OCI-LY7 (cell line): ENCODE data around the gene DDHD1. TPM values are rescaled to one million over a fixed set of nuclear protein-coding genes. Genes with fewer than 3 reads are reported as not detected.

Experiments
- BruUV-seq: library from RNA; stranded (reverse); fragments of 400-500 nt; replicated peaks from 2 replicates; lab custom pipeline; 2021; lab: Mats Ljungman, UMichigan
- CTCF ChIA-PET: fragments of 300-600 bp; sonication (Branson Sonifier 250); formaldehyde crosslinking; loops from one replicate; lab custom pipeline; 2022; ENCODE audit warnings: antibody characterized with exemption; ENCODE audit not compliant: unreplicated experiment; lab: Charles Lee
- POLR2A ChIA-PET: fragments of 300-600 bp; sonication (Branson Sonifier 250); formaldehyde crosslinking; loops from one replicate; lab custom pipeline; 2022; ENCODE audit warnings: antibody characterized with exemption; lab: Charles Lee
- DNase-seq: peaks from one replicate; pipeline ENCODE4 v3.0.0-alpha.2; 2015; ENCODE audit warnings: low spot score
- H2AFZ ChIP-seq: fragments of 200-600 bp; sonication (generic), shearing (Covaris generic); 2 replicates; pipeline ENCODE4 v1.6.1; 2014; ENCODE audit warnings: mild to moderate bottlenecking, antibody characterized with exemption, low read length, moderate library complexity
- H3K27ac ChIP-seq: fragments of 200-600 bp; sonication (generic); 2 replicates; pipeline ENCODE4 v1.5.1; 2014; ENCODE audit warnings: mixed run types, low read depth, mild to moderate bottlenecking, moderate library complexity, low read length, inconsistent platforms; ENCODE audit not compliant: poor library complexity, severe bottlenecking
- H3K36me3 ChIP-seq: fragments of 200-600 bp; sonication (generic); 2 replicates; pipeline ENCODE4 v1.6.1; 2014; ENCODE audit warnings: mild to moderate bottlenecking, antibody characterized with exemption, low read length, moderate library complexity, mixed read lengths; ENCODE audit not compliant: insufficient read depth
- H3K4me1 ChIP-seq: fragments of 200-600 bp; sonication (generic); 2 replicates; pipeline ENCODE4 v1.5.1; 2014; ENCODE audit warnings: mild to moderate bottlenecking, low read length; ENCODE audit not compliant: insufficient read depth, poor library complexity, severe bottlenecking
- H3K4me2 ChIP-seq: fragments of 200-600 bp; sonication (generic); 2 replicates; pipeline ENCODE4 v1.6.1; 2014; ENCODE audit warnings: mild to moderate bottlenecking, low read length
- H3K4me3 ChIP-seq: fragments of 200-600 bp; sonication (generic); 2 replicates; pipeline ENCODE4 v1.5.1; 2014; ENCODE audit warnings: mild to moderate bottlenecking, low read depth, low read length; ENCODE audit not compliant: poor library complexity, severe bottlenecking
- H3K79me2 ChIP-seq: fragments of 200-600 bp; sonication (generic); 2 replicates; pipeline ENCODE4 v1.6.1; 2016; ENCODE audit warnings: low read depth, mild to moderate bottlenecking, low read length, moderate library complexity, mixed read lengths; ENCODE audit not compliant: insufficient read depth
- H3K9me2 ChIP-seq: fragments of 200-600 bp; sonication (generic); 2 replicates; pipeline ENCODE4 v1.6.1; 2016; ENCODE audit warnings: mild to moderate bottlenecking, low read length, mixed read lengths; ENCODE audit not compliant: insufficient read depth
- H3K9me3 ChIP-seq: fragments of 200-600 bp; sonication (generic); 2 replicates; pipeline ENCODE4 v1.6.1; 2014; ENCODE audit warnings: mild to moderate bottlenecking, mixed run types, low read length, mixed read lengths
- H4K20me1 ChIP-seq: fragments of 200-600 bp; sonication (generic); 2 replicates; pipeline ENCODE4 v1.6.1; 2014; ENCODE audit warnings: mild to moderate bottlenecking, antibody characterized with exemption, low read length, moderate library complexity, mixed read lengths; ENCODE audit not compliant: insufficient read depth
- EZH2phosphoT487 ChIP-seq: fragments of 200-600 bp; sonication (generic); IDR thresholded peaks from 2 replicates; pipeline ENCODE4 v1.6.1; 2018; ENCODE audit warnings: low read depth, borderline replicate concordance, mild to moderate bottlenecking, mixed run types, antibody characterized with exemption, low read length, moderate library complexity, mixed read lengths
- intact Hi-C: fragments of 100-400 bp; cut with micrococcal nuclease; formaldehyde crosslinking; loops from one replicate; pipeline ENCODE4 v1.10.0; 2022; ENCODE audit not compliant: unreplicated experiment
- total RNA-seq, 2 experiments: library from RNA; depleted of rRNA in 1 of 2; stranded (reverse); fragments of >200 nt in 1 of 2; shearing (Covaris generic) in 1 of 2; gene quantifications; 2 replicates each; pipeline ENCODE4 v1.2.3, GENCODE V29; 2014 to 2022
- TF ChIP-seq, protein P1 (sequence below): fragments of 200-600 bp; sonication (generic); conservative IDR thresholded peaks from 2 replicates; pipeline ENCODE4 v1.5.1; 2014; ENCODE audit warnings: mild to moderate bottlenecking, antibody characterized with exemption, low read length, moderate library complexity, mixed read lengths

Gene DDHD1
- total RNA-seq, 2 experiments from 2014 or later: 28.7 to 45.2 TPM

GRCh38 chr14:53149668-53150316 is 3.3 kb downstream of the DDHD1 start:
- H3K4me1 ChIP-seq: peaks cover 48% of the 10 kb centered on the region
- peaks cover 76% of the 10 kb centered on the region for H3K79me2 ChIP-seq
- ChIA-PET CTCF (interaction anchor here (0.6 kb wide), 1 partner anchor 205 kb away, joined by 3 read pairs; no protein-coding TSS in a partner anchor), POLR2A (interaction anchor here (0.8 to 1.5 kb wide), 6 partner anchors 10 to 53 kb away, joined by 3 to 5 read pairs (median 4); no protein-coding TSS in a partner anchor)
- peaks cover 24% of the 10 kb centered on the region for H3K36me3 ChIP-seq
- peak; percentile 55 for DNase-seq
- TF ChIP-seq, protein P1, sequence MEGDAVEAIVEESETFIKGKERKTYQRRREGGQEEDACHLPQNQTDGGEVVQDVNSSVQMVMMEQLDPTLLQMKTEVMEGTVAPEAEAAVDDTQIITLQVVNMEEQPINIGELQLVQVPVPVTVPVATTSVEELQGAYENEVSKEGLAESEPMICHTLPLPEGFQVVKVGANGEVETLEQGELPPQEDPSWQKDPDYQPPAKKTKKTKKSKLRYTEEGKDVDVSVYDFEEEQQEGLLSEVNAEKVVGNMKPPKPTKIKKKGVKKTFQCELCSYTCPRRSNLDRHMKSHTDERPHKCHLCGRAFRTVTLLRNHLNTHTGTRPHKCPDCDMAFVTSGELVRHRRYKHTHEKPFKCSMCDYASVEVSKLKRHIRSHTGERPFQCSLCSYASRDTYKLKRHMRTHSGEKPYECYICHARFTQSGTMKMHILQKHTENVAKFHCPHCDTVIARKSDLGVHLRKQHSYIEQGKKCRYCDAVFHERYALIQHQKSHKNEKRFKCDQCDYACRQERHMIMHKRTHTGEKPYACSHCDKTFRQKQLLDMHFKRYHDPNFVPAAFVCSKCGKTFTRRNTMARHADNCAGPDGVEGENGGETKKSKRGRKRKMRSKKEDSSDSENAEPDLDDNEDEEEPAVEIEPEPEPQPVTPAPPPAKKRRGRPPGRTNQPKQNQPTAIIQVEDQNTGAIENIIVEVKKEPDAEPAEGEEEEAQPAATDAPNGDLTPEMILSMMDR: no peak
- TF ChIP-seq EZH2phosphoT487: no peak
- intact Hi-C loops: loop anchor here (2.0 to 5.0 kb wide), 4 partner anchors 68 to 1248 kb away; partner anchors contain the start of gene CDKN3
- H3K27ac ChIP-seq: peak overlapping the region; percentile 25
- no TSS peak for BruUV-seq
- H3K4me2 ChIP-seq: peak overlapping the region; percentile 86
- no peaks in the 10 kb centered on the region for H3K9me3 ChIP-seq
- H3K4me3 ChIP-seq: peak overlapping the region; percentile 85
- H2AFZ ChIP-seq: no peak overlapping the region
- H4K20me1 ChIP-seq: peaks cover 43% of the 10 kb centered on the region
- H3K9me2 ChIP-seq: no peaks in the 10 kb centered on the region

DNA sequence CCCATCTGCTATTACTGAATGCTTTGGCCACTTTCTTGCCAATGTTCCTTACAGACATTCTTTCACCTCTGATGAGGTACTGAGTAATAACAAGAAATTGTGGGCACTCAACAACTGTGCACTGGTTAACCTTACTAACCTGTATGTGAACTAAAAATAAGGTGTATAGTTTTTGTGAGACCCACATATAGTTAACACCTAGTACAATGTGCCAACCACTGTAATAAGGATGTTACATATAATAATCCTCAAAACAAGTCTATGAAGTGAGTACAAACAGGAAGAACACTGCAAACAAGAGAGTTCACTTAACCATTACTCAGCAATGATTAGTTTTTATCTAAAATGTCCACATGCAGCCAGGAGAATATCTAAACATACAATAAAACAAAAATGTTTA is 4.5 kb downstream of the DDHD1 start:
- peak overlapping the region; percentile 86 for H3K4me2 ChIP-seq
- H3K4me1 ChIP-seq: peaks cover 42% of the 10 kb centered on the region
- TF ChIP-seq, protein P1: no peak
- no peak for TF ChIP-seq EZH2phosphoT487
- peaks cover 43% of the 10 kb centered on the region for H4K20me1 ChIP-seq
- intact Hi-C loops: no loop called here
- H3K36me3 ChIP-seq: peaks cover 35% of the 10 kb centered on the region
- H3K9me3 ChIP-seq: peaks cover 6% of the 10 kb centered on the region; the same call in 1 of the 2 replicates
- CTCF ChIA-PET: no interaction called here
- no peaks in the 10 kb centered on the region for H3K9me2 ChIP-seq
- no peak overlapping the region for H2AFZ ChIP-seq
- POLR2A ChIA-PET: interaction anchor here (0.5 to 1.5 kb wide), 4 partner anchors 9 to 39 kb away, joined by 4 to 5 read pairs (median 4); no protein-coding TSS in a partner anchor
- H3K79me2 ChIP-seq: peaks cover 87% of the 10 kb centered on the region
- H3K27ac ChIP-seq: no peak overlapping the region
- no TSS peak for BruUV-seq
- DNase-seq: no peak
- peak overlapping the region; percentile 85 for H3K4me3 ChIP-seq

- peak overlapping the region; percentile 86 for H3K4me2 ChIP-seq
- peaks cover 43% of the 10 kb centered on the region for H3K36me3 ChIP-seq
- TF ChIP-seq, protein P1: no peak
- no peak for TF ChIP-seq EZH2phosphoT487
- H4K20me1 ChIP-seq: peaks cover 43% of the 10 kb centered on the region
- DNase-seq: no peak
- ChIA-PET CTCF (no interaction called here), POLR2A (interaction anchor here (0.5 to 1.2 kb wide), 2 partner anchors 37 to 38 kb away, joined by 4 read pairs; no protein-coding TSS in a partner anchor)
- H3K9me3 ChIP-seq: peaks cover 10% of the 10 kb centered on the region; the same call in 1 of the 2 replicates
- H3K4me1 ChIP-seq: peaks cover 37% of the 10 kb centered on the region
- peak overlapping the region; percentile 59 for H3K27ac ChIP-seq
- intact Hi-C loops: no loop called here
- no peak overlapping the region for H2AFZ ChIP-seq
- H3K9me2 ChIP-seq: no peaks in the 10 kb centered on the region
- H3K79me2 ChIP-seq: peaks cover 95% of the 10 kb centered on the region
- peak overlapping the region; percentile 85 for H3K4me3 ChIP-seq
- no TSS peak for BruUV-seq
Observed at GRCh38 chr14:53147893-53148292, 5.2 kb downstream of the DDHD1 start.
